ENCODE measurements around the gene TRMT1.
A peak's percentile ranks its signal among the peaks of the same experiment; 100 is the strongest.
"Not testable (repeated sequence)": the region's sequence is repeated elsewhere in the genome, so short reads cannot be mapped to it uniquely, and the experiment has no call there.

The TRMT1 gene

DNA sequence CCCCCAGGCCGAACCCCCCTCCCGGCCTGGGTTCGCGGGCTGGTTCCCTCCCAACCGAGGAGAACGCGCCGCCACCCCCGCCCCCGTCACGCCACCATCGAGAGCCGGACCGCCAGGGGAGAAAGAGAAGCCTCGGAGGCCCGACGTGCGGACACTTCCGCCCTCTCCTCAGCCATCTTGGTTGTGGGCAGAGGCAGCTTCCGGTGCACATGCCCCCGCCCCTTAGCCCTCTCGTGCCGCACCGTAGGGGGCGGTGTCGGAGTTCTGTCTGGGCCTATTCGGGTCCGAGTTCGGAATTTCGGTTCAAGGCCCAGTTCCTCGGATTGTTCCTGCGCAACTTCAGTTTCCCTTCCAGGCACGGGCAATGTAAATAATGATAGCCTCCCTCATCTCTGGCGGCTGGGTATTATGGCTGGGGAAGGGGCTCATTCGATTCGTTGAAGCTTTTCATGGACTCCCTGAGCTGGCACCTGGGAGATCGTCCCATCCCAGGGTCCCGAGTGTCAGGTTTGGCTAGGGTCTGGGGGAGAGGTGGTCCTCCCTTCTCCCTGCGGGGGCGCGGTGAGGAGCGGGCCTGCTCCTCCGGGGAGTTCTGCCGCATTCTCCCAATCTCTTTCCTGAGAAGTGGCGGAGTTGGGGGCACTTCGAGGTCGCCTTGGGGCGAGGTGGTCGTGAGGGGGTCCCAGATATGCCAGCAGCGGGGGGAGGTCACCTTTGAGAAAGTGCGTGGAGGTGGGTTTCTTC lies 33.8 kb upstream of the TRMT1 start, which contains the start of the genes IER2 and STX10:
Gene IER2, plus strand, starts transcription at position 225 of the 744 bp plus-strand sequence. CDS start 2,776 bp downstream, outside the sequence.
Gene STX10, minus strand, starts transcription at position 189 of the 744 bp plus-strand sequence. CDS start 202 bp downstream, outside the sequence.
- DNase-seq (ENCODE audit: low read depth), result peak; percentile 93

GRCh38 chr19:13149628-13150186 lies 33.2 kb upstream of the TRMT1 start:
- DNase-seq (ENCODE audit: low read depth), result no peak

- DNase-seq (ENCODE audit: low read depth), result not testable (repeated sequence)
Observed at GRCh38 chr19:13149173-13149627, 32.7 kb upstream of the TRMT1 start.

GRCh38 chr19:13146763-13147563 lies 30.4 kb upstream of the TRMT1 start:
- no peak for DNase-seq (ENCODE audit: low read depth)

DNA sequence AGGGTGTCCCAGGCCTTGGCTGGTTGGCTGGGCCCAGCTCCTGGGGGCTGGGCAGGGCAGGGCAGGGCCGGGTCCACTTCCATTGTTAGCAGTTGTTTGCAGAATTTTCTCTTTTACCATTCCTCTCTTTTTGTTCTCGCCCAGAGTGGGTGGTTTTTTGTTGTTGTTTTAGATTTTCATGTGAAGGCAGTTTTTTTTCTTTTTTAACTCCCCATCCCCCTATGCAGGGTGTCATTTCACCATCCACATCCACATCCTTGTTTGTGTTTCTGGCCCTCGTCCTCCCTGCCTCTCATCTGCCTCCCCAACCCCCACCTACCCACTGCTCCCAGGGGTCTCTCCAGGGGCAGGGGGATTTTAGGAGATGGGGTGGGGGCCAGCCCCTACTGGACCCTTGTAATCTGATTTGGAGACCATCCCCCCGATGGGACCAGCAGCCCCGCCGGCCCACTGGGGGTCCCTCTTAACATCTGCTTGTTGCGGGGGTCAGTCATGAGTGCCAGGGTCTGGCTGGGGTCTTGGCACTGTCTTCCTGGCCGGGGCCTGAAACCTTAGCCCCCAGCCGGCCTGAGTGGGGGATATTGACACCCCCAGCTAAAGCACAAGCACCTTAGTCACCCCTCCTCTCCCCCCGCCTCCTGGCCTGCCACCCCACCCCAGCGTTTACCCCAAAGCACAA lies 23.2 kb upstream of the TRMT1 start:
- DNase-seq (ENCODE audit: low read depth), result no peak

- DNase-seq (ENCODE audit: low read depth), result no peak
Observed at GRCh38 chr19:13138916-13139198, 22.3 kb upstream of the TRMT1 start.

DNA sequence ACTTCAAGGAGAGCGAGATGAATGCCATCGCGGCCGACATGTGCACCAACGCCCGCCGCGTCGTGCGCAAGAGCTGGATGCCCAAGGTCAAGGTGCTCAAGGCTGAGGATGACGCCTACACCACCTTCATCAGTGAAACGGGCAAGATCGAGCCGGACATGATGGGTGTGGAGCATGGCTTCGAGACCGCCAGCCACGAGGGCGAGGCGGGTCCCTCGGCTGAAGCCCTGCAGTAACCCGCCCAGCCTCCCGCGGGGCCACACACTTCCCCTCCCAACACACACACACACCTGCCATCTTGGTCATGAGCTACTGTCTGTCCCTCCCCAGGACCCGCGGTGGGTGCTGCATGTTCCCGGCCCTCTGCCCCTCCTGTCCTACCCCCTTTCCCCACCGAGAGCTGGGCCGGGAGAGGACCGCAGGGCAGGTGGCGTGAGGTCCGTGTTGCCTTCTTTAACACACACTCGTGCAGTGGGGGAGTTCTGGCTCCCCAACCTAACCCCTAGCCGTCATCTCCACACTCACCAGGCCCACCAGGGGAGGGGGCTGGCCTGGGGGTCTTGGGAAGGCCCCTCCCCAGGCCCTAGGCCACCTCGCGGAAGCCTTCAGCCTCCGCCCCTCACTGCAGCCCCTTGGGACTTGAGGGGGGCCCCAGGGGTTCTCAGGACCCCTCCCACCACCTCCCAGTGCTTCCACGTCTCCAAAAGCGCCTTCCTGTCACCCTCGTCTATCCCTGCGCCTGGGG lies 21.8 kb upstream of the TRMT1 start:
- DNase-seq (ENCODE audit: low read depth), result no peak

DNA sequence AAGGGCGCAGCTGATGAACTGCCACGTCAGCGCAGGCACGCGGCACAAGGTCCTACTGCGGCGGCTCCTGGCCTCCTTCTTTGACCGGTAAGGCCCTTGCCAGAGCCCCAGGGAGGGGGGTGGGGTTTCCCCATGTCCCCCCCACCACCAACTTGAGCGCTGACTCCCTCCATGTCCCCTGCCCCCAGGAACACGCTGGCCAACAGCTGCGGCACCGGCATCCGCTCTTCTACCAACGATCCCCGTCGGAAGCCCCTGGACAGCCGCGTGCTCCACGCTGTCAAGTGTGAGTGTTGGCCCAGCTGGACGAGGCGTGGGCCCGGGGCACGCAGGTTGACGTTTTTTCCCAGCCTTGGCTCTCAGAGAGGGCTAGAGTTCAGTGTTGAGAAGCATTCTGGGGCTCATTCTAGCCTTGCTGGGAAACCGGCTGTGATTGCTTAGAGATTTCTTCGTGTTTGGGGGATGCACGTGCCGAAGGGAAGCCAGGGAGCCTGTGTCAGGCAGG lies 20.8 kb upstream of the TRMT1 start:
- no peak for DNase-seq (ENCODE audit: low read depth)

DNA sequence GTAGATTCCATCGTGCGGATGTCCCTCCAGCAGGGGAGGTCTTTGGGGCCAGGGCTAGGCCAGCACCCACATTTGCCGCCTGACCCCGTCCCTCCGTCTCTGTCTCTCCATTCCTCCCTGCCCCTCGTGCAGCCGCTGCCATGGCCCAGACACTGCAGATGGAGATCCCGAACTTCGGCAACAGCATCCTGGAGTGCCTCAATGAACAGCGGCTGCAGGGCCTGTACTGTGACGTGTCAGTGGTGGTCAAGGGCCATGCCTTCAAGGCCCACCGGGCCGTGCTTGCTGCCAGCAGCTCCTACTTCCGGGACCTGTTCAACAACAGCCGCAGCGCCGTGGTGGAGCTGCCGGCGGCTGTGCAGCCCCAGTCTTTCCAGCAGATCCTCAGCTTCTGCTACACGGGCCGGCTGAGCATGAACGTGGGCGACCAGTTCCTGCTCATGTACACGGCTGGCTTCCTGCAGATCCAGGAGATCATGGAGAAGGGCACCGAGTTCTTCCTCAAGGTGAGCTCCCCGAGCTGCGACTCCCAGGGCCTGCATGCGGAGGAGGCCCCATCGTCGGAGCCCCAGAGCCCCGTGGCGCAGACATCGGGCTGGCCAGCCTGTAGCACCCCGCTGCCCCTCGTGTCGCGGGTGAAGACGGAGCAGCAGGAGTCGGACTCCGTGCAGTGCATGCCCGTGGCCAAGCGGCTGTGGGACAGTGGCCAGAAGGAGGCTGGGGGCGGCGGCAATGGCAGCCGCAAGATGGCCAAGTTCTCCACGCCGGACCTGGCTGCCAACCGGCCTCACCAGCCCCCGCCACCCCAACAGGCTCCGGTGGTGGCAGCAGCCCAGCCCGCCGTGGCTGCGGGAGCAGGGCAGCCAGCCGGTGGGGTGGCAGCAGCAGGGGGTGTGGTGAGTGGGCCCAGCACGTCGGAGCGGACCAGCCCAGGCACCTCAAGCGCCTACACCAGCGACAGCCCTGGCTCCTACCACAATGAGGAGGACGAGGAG lies 18.8 kb upstream of the TRMT1 start:
- DNase-seq (ENCODE audit: low read depth), result no peak

GRCh38 chr19:13134626-13135025 lies 18.1 kb upstream of the TRMT1 start:
- DNase-seq (ENCODE audit: low read depth), result no peak

- no peak for DNase-seq (ENCODE audit: low read depth)
Observed at GRCh38 chr19:13133241-13133870, 16.8 kb upstream of the TRMT1 start.

DNA sequence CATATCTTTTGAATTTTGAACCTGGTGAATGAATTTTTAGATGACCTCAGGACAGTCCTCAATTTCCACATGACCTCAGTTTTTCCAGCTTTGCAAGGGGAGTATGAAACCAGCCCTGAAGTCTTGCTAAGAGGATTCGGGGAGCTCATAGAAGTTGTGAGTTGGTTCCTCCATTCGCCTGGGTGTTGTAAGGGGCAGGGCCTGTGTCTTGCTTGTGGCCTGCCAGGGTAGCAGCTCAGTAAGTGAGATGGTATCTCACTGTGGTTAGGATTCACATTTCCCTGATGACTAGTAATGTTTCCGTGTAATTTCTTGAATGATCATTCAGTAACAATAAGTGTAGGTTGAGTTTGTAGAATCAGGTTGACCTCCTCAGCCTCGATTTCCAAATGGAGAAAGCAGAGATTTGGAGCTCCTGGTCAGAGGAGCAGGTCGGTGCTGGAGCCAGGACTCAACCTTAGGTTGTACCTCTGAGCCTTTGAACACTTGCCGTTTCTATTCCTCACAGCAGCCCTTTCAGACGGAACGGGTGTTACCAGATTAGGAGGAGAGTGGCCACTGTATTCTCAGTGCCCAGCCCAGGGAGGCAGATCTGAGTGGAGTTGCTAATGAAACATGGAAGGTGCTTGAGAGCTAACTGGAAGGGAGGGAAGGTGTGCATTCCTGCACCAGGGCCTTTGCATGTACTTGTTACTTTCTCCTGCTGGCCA lies 16.1 kb upstream of the TRMT1 start:
- DNase-seq (ENCODE audit: low read depth), result peak; percentile 86

- no peak for DNase-seq (ENCODE audit: low read depth)
Observed at GRCh38 chr19:13130886-13131490, 14.4 kb upstream of the TRMT1 start.

- DNase-seq (ENCODE audit: low read depth), result no peak
Observed at GRCh38 chr19:13129384-13129783, 12.8 kb upstream of the TRMT1 start.

DNA sequence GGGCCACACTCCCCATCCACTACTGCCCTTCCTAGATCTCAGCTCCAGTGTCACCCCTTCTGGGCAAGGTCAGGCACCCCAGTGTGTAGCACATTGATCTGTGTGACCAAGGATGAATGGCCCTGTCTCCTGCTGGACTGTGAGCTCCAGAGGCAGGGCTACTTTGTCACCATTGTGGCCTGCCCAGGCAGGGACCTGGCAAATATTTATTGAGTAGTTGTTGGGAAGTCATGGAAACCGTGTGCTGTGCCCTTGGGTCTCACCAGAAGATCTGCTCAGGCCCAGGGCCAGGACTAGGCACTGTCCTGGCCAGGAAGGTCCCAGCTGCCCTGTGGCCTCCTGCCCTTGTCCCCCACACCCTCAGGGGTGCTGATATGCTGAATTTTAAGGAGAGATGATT lies 12.0 kb upstream of the TRMT1 start:
- DNase-seq (ENCODE audit: low read depth), result no peak

- DNase-seq (ENCODE audit: low read depth), result no peak
Observed at GRCh38 chr19:13127811-13128575, 11.5 kb upstream of the TRMT1 start.

GRCh38 chr19:13127051-13127450 lies 10.5 kb upstream of the TRMT1 start:
- no peak for DNase-seq (ENCODE audit: low read depth)

Data from amniotic epithelial cell (primary cell).